Activated naive CD4-positive, alpha-beta T cell treated with anti-CD3 and anti-CD28 coated beads, Interleukin-2, amount 50 U/mL, for 24 hours (primary cell): ENCODE measurements around the gene EIF4A3.

ENCODE experiments used
- H3K27ac Mint-ChIP-seq: one replicate; pipeline ENCODE4 v1.8.0; 2021; ENCODE audit warnings: mild to moderate bottlenecking, mixed read lengths
- H3K27me3 Mint-ChIP-seq: one replicate; pipeline ENCODE4 v1.8.0; 2021; ENCODE audit warnings: mixed read lengths
- H3K36me3 Mint-ChIP-seq: one replicate; pipeline ENCODE4 v1.8.0; 2021; ENCODE audit warnings: mixed read lengths
- H3K4me1 Mint-ChIP-seq: one replicate; pipeline ENCODE4 v1.8.0; 2021; ENCODE audit warnings: mixed read lengths
- H3K4me3 Mint-ChIP-seq: one replicate; pipeline ENCODE4 v1.8.0; 2021; ENCODE audit warnings: mild to moderate bottlenecking, mixed read lengths
- H3K9me3 Mint-ChIP-seq: one replicate; pipeline ENCODE4 v1.8.0; 2021; ENCODE audit warnings: mixed read lengths

Gene EIF4A3

GRCh38 chr17:80129006-80129565, 17.8 kb downstream of the EIF4A3 start:
- peaks cover 9% of the 10 kb centered on the region for H3K27me3 Mint-ChIP-seq
- no peaks in the 10 kb centered on the region for H3K4me1 Mint-ChIP-seq
- H3K27ac Mint-ChIP-seq = no peak overlapping the region
- no peak overlapping the region for H3K4me3 Mint-ChIP-seq
- H3K36me3 Mint-ChIP-seq = no peaks in the 10 kb centered on the region
- H3K9me3 Mint-ChIP-seq = no peaks in the 10 kb centered on the region

GRCh38 chr17:80126449-80126715, 20.5 kb downstream of the EIF4A3 start:
- Mint-ChIP-seq H3K4me1 (no peaks in the 10 kb centered on the region), H3K9me3 (no peaks in the 10 kb centered on the region), H3K27ac (no peak overlapping the region), H3K27me3 (peaks cover 9% of the 10 kb centered on the region), H3K36me3 (no peaks in the 10 kb centered on the region), H3K4me3 (no peak overlapping the region)

- Mint-ChIP-seq H3K9me3 (no peaks in the 10 kb centered on the region), H3K4me3 (no peak overlapping the region)
These were observed 21.1 kb downstream of the EIF4A3 start for GRCh38 chr17:80125656-80126448.

GRCh38 chr17:80124351-80124981, 22.5 kb downstream of the EIF4A3 start:
- Mint-ChIP-seq H3K27ac (no peak overlapping the region), H3K4me1 (no peaks in the 10 kb centered on the region)

More at GRCh38 chr17:80125656-80126448, 21.1 kb downstream of the EIF4A3 start:
- Mint-ChIP-seq H3K4me1 (no peaks in the 10 kb centered on the region), H3K27ac (no peak overlapping the region), H3K36me3 (no peaks in the 10 kb centered on the region), H3K27me3 (peaks cover 9% of the 10 kb centered on the region)

GRCh38 chr17:80123791-80124190, 23.1 kb downstream of the EIF4A3 start:
- Mint-ChIP-seq H3K9me3 (no peaks in the 10 kb centered on the region), H3K4me3 (no peak overlapping the region), H3K27ac (no peak overlapping the region), H3K27me3 (peaks cover 9% of the 10 kb centered on the region), H3K4me1 (no peaks in the 10 kb centered on the region), H3K36me3 (no peaks in the 10 kb centered on the region)

More at GRCh38 chr17:80124351-80124981, 22.5 kb downstream of the EIF4A3 start:
- Mint-ChIP-seq H3K9me3 (no peaks in the 10 kb centered on the region), H3K4me3 (no peak overlapping the region), H3K36me3 (no peaks in the 10 kb centered on the region), H3K27me3 (peaks cover 9% of the 10 kb centered on the region)

- H3K4me3 Mint-ChIP-seq = no peak overlapping the region
- H3K4me1 Mint-ChIP-seq = no peaks in the 10 kb centered on the region
- H3K36me3 Mint-ChIP-seq = no peaks in the 10 kb centered on the region
- H3K27me3 Mint-ChIP-seq = peaks cover 5% of the 10 kb centered on the region
- no peak overlapping the region for H3K27ac Mint-ChIP-seq
- no peaks in the 10 kb centered on the region for H3K9me3 Mint-ChIP-seq
These were observed 23.9 kb downstream of the EIF4A3 start for GRCh38 chr17:80122926-80123505.

- no peaks in the 10 kb centered on the region for H3K4me1 Mint-ChIP-seq
- no peaks in the 10 kb centered on the region for H3K27me3 Mint-ChIP-seq
- no peaks in the 10 kb centered on the region for H3K36me3 Mint-ChIP-seq
- no peak overlapping the region for H3K27ac Mint-ChIP-seq
- H3K4me3 Mint-ChIP-seq = no peak overlapping the region
- H3K9me3 Mint-ChIP-seq = no peaks in the 10 kb centered on the region
These were observed 24.8 kb downstream of the EIF4A3 start for GRCh38 chr17:80122026-80122575.

GRCh38 chr17:80119839-80120238, 27.1 kb downstream of the EIF4A3 start:
- Mint-ChIP-seq H3K27me3 (no peaks in the 10 kb centered on the region), H3K4me3 (no peak overlapping the region), H3K4me1 (peaks cover 5% of the 10 kb centered on the region), H3K9me3 (peaks cover 5% of the 10 kb centered on the region), H3K27ac (no peak overlapping the region), H3K36me3 (peaks cover 5% of the 10 kb centered on the region)

GRCh38 chr17:80119271-80119791, 27.6 kb downstream of the EIF4A3 start:
- H3K27me3 Mint-ChIP-seq = no peaks in the 10 kb centered on the region
- H3K36me3 Mint-ChIP-seq = peaks cover 7% of the 10 kb centered on the region
- H3K4me1 Mint-ChIP-seq = peaks cover 7% of the 10 kb centered on the region
- H3K9me3 Mint-ChIP-seq = peaks cover 6% of the 10 kb centered on the region
- no peak overlapping the region for H3K4me3 Mint-ChIP-seq
- H3K27ac Mint-ChIP-seq = no peak overlapping the region

GRCh38 chr17:80118601-80119270, 28.2 kb downstream of the EIF4A3 start:
- H3K4me1 Mint-ChIP-seq = peaks cover 7% of the 10 kb centered on the region

GRCh38 chr17:80117491-80118401, 29.2 kb downstream of the EIF4A3 start:
- Mint-ChIP-seq H3K36me3 (peaks cover 7% of the 10 kb centered on the region), H3K27me3 (no peaks in the 10 kb centered on the region), H3K4me1 (peaks cover 7% of the 10 kb centered on the region), H3K4me3 (no peak overlapping the region), H3K27ac (no peak overlapping the region), H3K9me3 (peaks cover 6% of the 10 kb centered on the region)

More at GRCh38 chr17:80118601-80119270, 28.2 kb downstream of the EIF4A3 start:
- H3K27me3 Mint-ChIP-seq = no peaks in the 10 kb centered on the region
- H3K9me3 Mint-ChIP-seq = peaks cover 6% of the 10 kb centered on the region
- no peak overlapping the region for H3K4me3 Mint-ChIP-seq
- H3K27ac Mint-ChIP-seq = no peak overlapping the region
- H3K36me3 Mint-ChIP-seq = peaks cover 7% of the 10 kb centered on the region

- H3K36me3 Mint-ChIP-seq = peaks cover 7% of the 10 kb centered on the region
- peaks cover 6% of the 10 kb centered on the region for H3K9me3 Mint-ChIP-seq
- no peaks in the 10 kb centered on the region for H3K27me3 Mint-ChIP-seq
- H3K4me1 Mint-ChIP-seq = peaks cover 7% of the 10 kb centered on the region
- H3K27ac Mint-ChIP-seq = no peak overlapping the region
- H3K4me3 Mint-ChIP-seq = no peak overlapping the region
These were observed 30.0 kb downstream of the EIF4A3 start for GRCh38 chr17:80116921-80117380.

- Mint-ChIP-seq H3K36me3 (peaks cover 7% of the 10 kb centered on the region), H3K27me3 (no peaks in the 10 kb centered on the region), H3K4me1 (peaks cover 7% of the 10 kb centered on the region), H3K9me3 (peaks cover 6% of the 10 kb centered on the region), H3K27ac (no peak overlapping the region), H3K4me3 (no peak overlapping the region)
These were observed 30.5 kb downstream of the EIF4A3 start for GRCh38 chr17:80116276-80116920.

- Mint-ChIP-seq H3K4me1 (peaks cover 7% of the 10 kb centered on the region), H3K27me3 (no peaks in the 10 kb centered on the region), H3K27ac (no peak overlapping the region), H3K4me3 (no peak overlapping the region), H3K9me3 (peaks cover 6% of the 10 kb centered on the region), H3K36me3 (peaks cover 7% of the 10 kb centered on the region)
These were observed 31.8 kb downstream of the EIF4A3 start for GRCh38 chr17:80115159-80115558.
